DMS53 treated with DMSO at 0.1 percent for 48 hours (cell line): ENCODE measurements around the gene MDM4.

Source experiments
- DNase-seq: peaks from one replicate; lab custom pipeline; 2025; ENCODE audit not compliant: unreplicated experiment; lab: John Stamatoyannopoulos, UW

The MDM4 gene

DNA sequence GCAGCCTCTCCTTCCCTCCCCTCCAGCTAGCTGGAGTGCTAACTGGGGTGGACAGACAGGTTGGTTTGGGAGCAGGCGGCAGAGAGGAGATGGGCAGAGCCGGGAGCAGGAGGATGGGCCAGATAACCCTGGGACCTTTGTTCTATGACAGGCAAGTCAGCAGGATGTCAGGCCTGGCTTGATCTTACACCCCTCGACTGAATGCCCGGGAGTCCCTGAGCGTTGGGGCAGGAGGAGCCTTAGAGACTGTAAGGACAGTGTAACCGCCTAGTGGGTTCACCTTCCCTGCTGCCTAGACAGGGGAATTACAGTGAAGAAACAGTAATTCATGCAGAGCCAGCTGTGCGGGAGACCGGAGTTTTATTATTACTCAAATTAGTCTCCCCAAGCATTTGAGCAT is 60.2 kb downstream of the MDM4 start:
- DNase-seq: no peak

DNA sequence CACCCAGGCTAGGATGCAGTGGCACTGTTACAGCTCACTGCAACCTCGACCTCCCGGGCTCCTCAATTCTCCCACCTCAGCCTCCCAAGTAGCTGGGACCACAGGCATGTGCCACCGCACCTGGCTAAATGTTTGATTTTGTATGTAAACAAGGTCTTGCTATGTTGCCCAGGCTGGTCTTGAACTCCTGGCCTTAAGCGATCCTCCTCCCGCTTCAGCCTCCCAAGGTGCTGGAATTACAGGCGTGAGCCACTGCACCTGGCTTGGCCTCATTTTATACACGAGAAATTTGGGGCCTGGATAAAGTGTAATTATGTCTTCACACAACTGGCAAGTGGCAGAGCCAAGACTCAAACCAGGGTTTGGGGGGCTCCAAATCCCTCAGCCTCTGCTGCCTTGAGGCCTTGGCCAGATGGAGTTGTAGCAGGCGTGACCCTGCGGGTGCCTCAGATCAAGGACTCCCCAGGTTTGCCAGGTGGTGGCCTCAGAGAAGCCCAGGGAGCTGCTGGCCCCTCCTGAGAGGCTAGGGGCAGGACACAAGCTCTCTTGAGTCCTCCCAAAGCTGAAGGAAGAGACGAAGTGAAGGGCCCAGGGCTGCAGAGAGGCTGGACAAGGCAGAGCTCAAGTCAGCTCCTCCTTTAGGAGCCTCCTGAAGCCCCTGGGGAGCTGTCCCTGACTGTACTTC is 61.7 kb downstream of the MDM4 start:
- DNase-seq: no peak

DNA sequence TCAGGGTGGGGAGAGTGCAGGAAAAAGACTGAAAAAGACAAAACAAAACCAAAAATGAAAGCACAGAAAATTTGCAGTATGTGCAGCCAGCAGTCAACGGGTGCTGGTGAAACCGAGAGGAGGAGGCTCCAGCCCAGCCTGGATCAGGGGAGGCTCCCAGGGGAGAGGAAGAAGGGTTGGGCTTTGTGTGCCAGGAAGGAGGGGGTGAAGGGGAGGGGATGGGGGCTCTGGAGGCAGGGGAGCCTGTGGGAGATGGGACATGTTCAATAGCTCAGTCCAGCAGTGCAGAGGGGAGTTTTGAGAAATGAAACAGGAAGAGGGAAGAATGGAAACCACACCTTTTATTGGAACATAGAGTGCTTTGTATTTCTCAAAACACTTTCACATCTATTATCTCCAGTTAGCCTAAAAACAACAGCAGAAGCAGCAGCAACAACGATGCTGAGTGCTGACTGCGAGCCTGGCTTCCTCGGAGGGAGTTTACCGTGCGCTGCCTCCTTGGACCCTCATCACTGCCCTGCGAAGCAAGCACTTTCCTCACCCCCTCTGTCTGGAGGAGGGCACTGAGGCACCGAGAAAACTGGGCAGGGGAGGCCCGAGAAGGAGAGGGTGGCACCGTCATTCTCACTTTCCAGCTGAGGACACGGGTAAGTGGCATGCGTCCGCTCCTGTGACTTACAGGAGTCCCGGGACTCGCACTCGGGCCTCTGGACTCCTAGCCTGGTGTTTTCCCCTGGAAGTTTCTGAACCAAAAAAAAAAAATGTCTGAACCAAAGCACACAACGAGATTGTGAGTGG is 62.9 kb downstream of the MDM4 start:
- DNase-seq: no peak

DNA sequence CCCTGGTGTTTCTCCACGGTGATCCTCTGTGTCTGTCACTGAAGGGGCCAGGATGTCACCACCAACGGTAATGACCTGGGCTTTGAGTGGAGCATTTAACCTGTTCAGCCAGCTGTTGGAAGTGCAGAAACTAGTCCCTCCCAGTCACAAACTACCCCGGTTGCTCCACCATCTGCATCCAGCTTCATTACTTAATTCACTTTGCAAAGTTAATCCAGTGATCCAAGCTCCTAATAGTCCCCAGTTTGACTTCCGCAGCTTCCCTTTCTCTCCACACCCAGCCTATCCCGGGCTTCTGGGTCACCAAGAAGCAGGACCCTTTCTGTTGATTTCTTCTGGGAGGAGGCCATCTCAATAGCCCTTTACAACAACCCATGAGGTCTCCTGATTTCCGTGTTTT is 63.5 kb downstream of the MDM4 start:
- DNase-seq: no peak

DNA sequence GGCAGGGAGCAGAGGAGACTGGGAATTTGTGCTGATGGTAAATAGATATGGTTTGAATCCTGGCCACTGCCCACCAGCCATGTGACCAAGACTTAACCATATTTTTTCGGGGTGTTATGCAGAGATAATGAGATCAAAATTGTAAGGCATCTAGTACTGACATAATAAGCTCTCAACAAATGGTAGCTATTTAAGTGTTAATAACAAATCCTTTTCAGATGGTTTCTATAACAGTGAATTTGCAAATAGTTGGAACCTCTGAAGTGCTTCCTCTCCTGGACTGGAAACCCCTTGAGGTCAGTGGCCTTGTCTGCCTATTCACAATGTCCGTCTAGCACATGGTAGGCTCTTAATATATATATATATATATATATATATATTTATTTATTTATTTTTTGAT is 64.7 kb downstream of the MDM4 start:
- no peak for DNase-seq

DNA sequence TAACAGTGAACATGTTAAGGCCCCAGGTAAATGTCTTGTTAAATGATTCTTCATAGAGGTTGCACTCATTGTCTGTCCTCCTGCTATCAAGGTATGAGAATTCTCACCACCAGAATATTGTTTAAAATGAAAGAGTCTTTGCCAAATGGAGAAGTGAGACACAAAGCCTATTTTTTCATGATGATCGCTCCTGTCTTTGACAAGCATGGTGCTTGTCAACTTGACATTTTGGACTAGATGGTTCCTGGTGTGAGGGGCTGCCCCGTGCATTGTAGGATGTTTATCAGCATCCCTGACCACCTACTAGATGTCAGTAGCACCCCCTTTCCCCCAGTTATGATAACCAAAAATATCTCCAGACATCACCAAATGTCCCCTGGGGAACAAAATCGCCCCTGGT is 65.6 kb downstream of the MDM4 start:
- DNase-seq: no peak

DNA sequence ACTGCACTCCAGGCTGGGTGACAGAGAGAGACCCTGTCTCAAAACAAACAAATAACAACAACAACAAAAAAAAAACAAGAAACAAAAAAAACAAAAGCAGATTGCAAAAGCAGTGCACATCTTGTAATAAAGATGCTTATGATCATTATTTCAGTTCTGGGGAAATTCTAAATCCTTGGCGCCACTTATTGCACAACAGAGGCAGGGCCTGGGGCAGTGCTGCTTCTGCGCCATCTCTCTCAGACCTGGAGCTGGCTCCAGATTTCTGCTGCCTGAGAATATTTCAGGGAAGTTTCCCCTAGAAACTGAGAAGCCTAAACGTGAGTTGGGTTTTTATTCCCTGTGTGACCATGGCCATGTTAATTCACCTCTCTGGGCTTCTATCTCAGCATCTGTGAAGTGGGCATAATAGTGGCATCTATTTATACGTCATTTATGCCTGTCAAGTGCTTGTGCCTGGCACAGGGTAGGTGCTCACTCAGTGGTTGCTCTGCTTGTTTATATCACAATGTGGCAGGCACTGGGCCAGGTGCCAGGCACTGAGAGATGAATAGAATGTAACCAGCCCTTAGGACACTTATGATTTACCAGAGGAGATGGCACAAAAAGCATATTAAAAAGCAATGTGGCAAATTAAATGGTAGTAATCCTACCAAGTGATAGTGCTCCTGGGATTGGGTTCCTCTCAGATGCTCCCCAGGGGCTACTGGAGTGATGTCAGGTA is 67.9 kb downstream of the MDM4 start:
- no peak for DNase-seq

DNA sequence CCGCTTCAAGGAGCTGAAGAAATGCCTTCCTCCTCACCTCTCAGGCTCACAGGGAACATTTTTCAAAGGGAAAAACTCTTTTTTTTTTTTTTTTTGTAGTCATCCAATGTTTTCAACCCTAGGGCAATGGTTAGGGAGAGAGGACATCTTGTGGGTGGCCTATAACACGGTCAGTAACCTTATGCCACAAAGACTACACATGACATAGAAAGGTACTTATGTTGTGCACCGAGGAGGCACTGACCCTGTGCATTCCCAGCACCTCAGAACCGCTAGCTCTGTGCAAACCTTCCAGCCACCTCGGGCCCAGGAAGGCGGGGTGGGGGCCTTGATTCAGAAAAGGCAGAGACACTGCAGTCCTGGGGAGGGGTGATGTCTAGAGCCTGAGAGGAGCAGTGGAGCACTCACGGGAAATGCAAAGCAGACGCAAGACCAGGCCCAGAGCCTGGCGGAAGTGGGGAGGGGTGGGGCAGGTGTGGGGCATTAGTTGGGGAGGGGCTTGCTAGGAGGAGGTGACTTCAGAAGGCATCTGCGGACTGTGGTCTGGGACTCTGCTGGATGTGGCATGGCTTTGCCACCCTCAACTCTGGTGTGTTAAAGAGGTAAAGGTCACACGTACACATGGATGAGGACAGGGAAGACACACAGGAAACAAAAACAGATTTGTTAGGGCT is 68.6 kb downstream of the MDM4 start:
- DNase-seq: no peak

DNA sequence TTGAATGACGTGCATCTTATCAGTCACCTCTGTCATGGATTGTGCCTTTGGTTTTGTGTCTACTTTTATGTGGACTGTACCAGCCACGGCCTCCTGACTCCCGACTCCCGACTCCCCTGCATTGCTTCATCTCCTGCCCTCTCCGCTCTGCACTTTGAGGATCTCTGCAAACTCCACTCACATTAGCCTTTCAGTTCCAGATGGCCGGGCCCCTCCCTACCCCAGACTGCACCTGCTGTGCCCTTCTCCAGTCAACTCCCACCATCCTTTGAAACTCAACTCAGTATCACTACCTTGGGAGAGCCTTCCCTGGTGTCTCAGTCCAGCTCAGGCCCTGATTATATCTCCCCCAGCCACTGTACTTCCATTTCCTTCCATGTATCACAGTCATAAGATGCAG is 71.4 kb downstream of the MDM4 start:
- no peak for DNase-seq

DNA sequence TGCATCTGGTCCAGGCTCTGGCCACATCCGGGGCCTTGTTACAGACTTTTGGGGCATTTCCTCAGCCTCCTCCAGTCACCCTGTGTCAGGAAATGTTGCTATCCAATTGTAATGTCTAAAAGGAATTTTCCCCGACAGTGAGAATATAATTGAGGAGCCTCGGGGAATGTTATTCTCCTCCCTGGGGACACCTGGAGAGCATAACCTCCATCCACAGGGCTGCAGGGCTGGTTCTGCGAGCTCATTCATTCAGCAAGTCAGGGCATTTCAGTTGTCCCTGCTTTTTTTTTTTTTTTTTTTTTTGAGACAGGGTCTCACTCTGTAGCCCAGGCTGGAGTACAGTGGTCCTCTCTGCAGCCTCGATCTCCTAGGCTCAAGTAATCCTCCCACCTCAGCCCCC is 72.6 kb downstream of the MDM4 start:
- no peak for DNase-seq

DNA sequence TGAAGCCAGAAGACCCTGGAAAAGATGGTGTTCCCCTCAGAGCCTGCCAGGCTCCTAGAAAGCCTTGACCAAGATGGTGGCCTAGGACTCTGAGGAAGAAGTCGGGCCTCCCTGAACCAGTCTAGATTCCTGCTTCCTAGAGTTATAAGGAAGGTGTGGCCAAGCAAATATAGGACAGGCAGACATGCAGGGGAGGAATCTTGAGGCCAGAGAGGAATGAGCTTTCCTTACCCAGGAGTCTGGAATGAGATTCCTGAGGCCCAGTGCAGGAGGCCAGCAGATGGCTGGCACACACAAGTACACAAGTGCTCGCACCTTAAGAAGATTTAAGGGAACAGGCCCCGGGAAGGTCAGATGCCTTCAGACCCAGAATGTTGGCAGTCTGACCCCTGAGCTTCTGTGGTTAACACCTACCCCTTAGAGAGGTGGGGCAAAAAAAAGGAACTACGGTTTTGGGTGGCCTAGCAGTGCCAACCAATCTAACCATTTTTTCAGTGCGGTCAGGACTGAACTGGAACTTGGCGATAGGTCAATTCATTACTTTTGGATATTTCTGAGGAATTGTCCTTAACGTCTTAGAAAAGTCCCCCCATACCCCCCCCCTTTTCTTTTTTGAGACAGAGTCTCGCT is 73.3 kb downstream of the MDM4 start:
- DNase-seq: no peak

DNA sequence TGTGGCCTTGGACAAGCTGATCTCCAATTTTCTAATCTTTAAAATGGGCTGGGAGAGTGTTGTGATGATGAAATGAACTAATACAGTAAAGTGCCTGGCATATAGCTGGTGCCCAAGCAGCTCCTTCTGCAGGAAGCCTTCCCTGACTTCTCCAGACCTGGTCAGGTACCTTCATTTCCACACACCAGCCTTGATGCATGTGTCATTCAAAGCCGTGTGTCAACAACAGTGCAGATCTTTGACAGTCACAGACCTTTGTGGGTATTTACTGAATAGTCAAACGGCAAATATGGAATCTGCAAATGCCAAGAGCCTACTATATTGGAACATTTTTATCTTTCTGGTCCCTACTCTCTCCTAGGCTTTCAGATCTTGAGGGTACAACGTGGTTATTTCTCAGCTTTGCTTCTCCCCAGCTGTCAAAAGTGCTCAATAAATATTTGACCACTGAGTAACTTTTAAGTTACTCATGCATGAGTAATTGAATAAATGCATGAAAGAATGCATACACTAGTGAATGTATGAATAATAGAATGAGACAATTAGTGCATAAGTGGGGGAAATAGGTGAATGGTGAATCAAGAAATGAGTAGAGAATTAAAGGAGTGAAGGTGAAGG is 75.4 kb downstream of the MDM4 start:
- peak; percentile 75 for DNase-seq

DNA sequence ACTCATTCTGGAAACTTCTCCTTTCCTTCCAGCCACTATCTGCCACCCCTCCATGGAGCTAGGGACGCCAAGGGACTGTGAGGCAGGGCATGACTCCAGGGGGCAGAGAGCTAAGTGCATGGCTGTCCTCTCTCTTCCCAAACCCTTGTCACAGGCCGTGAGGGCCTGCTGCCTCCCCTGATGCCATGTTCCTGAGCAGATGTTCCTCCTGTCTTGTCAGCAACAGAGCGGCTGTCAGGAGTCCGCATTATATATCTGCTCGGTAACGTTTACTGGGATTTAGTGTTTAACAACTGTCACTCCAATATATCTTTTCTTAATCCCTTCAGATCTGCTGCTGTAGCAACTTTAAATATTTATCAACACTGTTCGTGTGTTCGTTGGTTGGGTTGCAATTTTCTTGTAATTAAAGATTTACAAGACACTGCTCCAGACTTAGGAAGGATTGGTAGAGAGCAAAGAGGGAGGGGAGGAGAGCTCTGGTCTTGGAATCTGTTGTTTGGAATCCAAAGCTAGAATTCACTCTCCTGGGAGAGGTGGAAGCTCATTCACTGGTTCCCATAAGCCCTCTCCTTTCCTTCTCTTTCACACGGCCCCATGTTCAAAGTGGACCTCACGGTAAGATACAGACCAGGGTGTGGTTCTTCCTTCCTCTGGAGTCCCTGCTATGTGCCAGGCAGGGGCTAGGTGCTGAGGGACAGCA is 76.2 kb downstream of the MDM4 start:
- DNase-seq: no peak

DNA sequence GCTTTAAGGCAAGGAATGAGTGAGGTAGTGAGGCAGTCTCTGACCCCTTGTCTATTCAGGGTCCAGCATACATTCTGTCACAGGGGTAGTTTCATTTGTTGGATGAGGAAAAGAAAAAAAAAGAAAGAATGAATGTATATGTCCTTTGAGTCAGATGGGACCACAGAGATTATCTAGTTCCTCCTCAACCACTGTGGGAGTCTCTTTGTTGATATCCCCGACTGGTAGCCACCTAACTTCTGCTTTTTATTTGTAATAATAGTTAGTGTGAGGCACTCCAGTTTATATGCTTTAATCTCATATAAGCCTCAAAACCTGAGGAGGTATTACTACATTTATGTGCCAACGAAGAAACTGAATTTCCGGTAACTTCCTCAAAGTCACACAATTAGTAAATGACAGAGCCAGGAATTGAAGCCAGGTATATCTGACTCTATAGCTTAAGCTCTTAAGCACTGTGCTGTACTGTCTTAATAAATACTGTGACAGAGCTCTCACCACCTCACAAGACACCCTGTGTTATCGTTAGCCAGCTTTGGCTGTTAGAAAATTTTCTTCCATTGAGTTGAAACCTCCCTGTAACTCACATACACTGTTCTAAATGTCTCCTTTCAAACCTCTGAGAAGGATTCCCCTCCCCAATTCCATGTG is 82.2 kb downstream of the MDM4 start:
- DNase-seq: no peak

DNA sequence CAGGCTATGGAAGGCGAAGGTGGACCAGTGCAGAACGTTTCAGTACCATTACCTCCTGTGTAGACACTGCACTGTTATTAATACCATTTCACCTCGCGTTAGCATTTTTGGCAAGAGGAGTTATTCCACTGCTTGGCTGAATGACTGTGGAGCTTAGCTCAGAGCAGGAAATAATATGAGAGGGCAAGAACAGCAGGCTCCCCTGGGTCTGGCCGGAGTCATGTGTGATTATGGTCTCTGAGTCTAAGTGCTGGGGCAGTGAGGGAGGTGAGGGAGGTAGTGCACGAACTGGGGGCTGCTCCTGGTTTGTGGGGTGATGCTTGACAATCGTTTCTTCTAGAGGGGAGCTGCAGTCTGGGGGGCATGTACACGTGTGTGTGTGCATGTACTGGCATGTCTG is 82.9 kb downstream of the MDM4 start:
- DNase-seq: no peak

DNA sequence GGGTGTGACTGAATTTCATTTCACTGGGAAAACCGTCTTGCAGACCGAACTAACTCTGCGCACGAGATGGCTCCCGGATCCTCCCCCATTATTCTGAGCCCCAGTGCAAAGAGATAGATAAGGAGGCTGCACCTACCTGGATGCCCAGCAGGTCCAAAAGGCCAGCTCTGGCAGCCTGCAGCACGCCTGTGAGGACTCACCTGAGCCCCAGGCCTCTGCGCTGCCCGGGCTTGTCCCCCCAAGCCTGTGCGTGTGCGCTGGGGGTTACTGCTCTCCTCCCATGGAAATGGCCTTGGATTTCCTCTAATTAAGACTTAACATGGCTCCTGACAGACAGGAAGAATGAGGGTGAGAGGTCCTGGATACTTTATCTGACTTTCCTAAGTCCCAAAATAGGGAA is 83.4 kb downstream of the MDM4 start:
- no peak for DNase-seq

DNA sequence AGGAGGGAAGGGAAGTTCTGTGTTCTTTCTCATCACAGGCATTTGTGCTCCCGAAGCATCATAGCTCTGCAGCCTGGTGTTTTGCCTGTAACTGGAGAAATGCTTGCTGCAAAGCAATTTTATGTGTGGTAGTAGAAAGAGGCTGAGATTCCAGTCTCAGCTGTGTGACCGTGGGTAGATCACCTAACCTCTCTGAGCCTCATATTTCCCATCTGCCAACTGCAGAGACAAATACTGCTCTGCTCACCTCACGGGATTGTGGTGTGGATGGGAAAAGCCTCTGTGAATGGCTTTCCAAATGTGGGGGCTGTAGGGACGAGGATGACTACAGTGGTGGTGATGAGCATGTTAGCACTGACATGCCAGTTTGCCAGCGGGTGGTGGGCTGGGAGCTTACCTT is 84.0 kb downstream of the MDM4 start:
- DNase-seq: no peak

DNA sequence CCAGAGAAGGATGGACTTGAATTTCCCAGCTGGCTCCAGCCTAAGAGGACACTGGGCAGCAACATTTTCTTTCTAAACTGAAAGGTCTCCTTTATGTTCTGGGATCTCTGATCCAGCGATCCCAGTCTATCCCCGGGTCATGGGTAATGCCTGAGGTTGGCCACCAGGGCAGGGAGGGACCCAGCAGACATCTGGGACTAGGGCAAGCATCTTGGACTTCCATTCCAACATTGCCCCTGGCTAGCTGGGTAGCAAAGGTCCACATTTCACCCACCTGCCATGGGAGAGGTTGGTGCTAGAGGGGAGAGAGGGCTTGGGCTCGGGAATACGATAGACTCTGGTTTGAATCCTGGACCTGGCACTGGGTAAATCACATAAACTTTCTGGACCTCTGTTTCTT is 84.8 kb downstream of the MDM4 start:
- DNase-seq: no peak

DNA sequence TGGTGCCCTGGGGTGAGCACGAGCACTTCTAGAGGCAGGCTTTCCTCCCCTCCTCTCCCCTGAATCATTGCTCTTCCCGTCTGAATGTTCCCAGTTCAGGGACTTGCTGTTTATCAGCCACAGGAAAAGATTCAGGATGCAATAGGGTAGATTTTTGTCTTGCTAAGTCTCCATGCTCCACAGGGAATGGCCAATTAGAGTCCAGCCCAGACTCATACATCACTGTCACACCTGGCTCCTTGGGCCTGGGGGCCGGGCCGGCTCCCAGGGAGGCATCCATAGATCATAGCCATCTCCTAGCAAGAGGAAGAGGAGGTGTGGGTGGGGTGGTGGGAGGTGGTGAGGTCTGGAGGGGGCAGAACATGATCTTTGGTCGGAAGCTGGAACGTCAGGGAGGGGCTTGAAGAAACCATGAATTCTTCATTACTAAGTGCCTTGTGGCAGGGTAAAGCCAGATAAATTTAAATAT is 85.9 kb downstream of the MDM4 start:
- DNase-seq: no peak
